Stimulated activated CD8-positive, alpha-beta memory T cell treated with anti-CD3 and anti-CD28 coated beads, Interleukin-4, amount 100 ng/mL, for 48 hours (primary cell): ENCODE data around the gene PWP2.
"Not testable (repeated sequence)": the region's sequence is repeated elsewhere in the genome, so short reads cannot be mapped to it uniquely, and the experiment has no call there.

Experiments used
- DNase-seq: peaks from one replicate; pipeline ENCODE4 v3.0.0-alpha.2; 2020

Gene PWP2

GRCh38 chr21:44139787-44140551, 32.8 kb downstream of the PWP2 start:
- DNase-seq = peak; percentile 16

GRCh38 chr21:44140552-44140932, 33.3 kb downstream of the PWP2 start:
- DNase-seq = not testable (repeated sequence)

GRCh38 chr21:44142470-44142869, 35.3 kb downstream of the PWP2 start:
- not testable (repeated sequence) for DNase-seq

DNA sequence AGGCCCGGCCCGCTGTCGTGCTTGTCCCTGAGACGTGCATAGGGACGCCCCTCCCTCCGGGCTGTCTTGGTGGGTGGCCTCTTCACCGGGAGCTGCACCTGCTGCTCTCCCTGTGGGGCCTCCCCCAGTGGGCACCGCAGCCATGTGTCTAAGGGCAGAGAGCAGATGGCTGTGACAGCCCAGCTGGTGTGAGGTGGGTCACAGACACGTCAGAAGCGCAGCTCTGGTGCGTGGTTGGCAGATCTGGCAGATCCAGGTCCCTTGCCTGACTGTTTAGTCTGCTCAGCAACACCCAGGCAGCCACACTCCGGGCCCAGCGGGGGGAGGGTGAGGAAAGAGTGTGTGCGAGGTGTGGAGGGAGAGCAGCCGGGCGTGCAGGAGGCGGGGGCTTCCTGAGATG, 36.2 kb downstream of the PWP2 start:
- DNase-seq = not testable (repeated sequence)

- DNase-seq = not testable (repeated sequence)
Observed at GRCh38 chr21:44143996-44144395, 36.8 kb downstream of the PWP2 start.

- not testable (repeated sequence) for DNase-seq
Observed at GRCh38 chr21:44144784-44145602, 37.8 kb downstream of the PWP2 start.

GRCh38 chr21:44145616-44146015, 38.4 kb downstream of the PWP2 start:
- DNase-seq = not testable (repeated sequence)

GRCh38 chr21:44147108-44147507, 39.9 kb downstream of the PWP2 start:
- DNase-seq = not testable (repeated sequence)

- DNase-seq = not testable (repeated sequence)
Observed at GRCh38 chr21:44150255-44150654, 43.1 kb downstream of the PWP2 start.

DNA sequence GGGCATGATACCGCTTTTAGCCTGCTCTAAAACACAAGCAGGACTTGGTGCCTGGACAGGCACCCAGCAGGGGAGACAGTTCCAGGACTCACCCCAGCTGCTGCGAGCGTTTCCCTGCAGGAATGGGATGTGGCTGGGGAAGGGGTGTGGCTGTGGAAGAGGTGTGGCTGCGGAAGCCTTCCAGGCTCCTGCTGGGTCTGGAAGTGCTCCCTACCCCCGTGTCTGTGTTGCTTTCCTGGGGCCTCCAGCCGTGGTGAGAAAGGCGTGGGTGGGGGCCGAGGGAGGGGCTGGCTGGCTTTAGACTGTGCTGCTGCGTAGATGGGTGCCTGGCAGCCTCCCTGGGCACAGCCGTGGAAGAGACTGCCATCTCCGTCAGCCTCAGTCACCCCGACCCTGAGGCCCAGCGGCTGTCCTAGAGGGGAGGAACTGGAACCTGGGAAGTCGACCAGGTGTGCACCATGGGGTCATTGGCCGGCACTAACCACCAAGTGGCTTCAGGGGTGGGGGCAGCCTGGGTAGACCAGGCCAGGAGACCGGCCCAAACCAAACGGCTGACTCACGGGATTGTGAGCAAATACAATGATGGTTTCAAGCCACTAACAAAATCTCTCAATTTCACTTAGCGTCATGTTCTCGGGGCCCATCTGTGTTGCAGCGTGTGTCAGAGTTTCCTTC, 46.2 kb downstream of the PWP2 start:
- not testable (repeated sequence) for DNase-seq

GRCh38 chr21:44153889-44154228, 46.7 kb downstream of the PWP2 start:
- DNase-seq = peak; percentile 65

- not testable (repeated sequence) for DNase-seq
Observed at GRCh38 chr21:44154816-44155230, 47.6 kb downstream of the PWP2 start.

DNA sequence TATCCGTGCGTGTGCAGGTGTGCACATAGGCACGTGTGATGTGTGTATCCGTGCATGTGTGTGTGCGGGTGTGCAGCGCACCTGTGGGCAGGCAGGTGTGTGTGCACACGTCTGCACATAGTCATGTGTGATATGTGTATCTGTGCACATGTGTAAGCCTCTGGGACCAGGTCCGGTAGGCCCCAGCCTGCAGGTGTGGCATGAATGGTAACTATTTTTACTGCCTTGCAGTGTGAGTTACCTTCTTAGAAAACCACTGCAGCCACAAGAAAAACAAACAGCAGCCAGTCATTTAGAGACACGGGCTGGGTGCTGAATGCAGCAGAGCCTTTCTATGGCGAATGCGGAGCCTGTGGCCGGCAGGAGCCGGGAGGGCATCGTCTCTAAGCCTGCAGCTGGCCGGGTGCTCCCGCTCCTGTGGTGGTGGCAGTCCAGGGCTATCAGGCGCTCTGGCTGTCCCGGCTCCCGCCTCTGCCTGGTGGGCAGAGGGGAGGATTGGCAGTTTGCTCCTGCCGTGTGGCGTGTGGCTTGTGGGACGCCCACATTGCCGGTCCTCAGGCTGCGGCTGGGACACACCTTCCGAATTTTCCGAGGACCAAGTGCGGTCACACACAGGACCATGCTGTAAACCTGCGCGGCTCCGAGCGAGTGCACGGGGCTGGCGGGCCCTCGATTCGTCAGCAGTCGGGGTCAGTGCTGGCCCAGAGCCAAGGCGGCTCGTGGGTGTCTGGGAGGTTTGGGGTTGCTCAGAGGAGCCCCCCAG, 48.2 kb downstream of the PWP2 start:
- not testable (repeated sequence) for DNase-seq

- DNase-seq = not testable (repeated sequence)
Observed at GRCh38 chr21:44155994-44156380, 48.8 kb downstream of the PWP2 start.

- DNase-seq = not testable (repeated sequence)
Observed at GRCh38 chr21:44157439-44158081, 50.4 kb downstream of the PWP2 start.

DNA sequence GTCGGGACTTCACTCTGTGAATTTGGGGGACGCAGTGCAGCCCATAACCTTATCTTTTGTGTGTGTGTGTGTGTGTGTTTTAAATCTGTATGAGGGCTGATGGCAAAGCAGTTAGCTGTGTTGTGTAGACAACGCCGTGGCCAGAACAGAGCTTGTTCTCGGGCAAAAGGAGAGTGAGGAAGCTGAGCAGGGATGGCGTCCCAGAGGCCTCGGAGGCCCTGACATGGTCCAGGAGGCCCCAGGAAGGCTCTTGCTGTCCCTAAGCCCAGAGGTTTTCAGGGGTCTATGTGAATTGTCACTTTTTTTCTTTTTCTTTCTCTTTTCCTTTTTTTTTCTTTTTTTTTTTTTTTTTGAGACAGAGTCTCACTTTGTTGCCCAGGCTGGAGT, 50.9 kb downstream of the PWP2 start:
- not testable (repeated sequence) for DNase-seq

GRCh38 chr21:44159349-44160297, 52.4 kb downstream of the PWP2 start:
- DNase-seq = peak; percentile 23

DNA sequence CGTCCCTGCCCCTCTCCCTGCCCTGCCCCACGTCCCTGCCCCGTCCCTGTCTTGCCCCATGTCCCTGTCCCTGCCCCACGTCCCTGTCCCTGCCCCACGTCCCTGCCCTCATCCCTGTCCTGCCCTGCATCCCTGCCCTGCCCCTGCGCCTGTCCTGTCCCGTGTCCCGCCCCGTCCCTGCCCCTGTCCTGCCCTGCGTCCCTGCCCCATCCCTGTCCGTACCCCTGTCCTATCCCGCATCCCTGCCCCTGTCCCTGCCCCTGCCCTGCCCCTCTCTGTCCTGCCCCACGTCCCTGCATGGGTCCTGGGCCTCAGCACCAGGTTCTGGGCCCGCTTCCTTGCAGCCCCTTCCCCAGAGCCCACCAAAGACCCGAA, 53.1 kb downstream of the PWP2 start:
- DNase-seq = not testable (repeated sequence)

DNA sequence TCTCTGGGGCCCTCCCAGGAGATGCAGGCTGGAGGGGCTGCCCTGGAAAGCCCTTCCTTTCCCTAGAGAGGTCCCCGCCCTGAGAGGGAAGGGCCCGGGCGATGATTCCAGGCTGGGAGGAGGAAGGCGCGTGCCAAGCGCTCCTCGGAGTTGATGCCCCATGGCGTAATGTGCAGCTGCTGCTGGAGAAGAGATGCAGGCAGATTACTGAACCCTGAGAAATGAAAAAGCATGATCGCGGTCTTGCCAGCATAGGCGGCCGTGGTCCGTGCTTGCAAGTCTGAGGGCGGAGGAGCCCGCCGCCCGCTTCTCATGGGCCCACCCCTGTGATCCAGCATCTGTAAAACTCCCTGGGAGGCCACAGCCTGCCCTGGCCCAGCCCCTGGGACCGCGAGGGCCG, 53.6 kb downstream of the PWP2 start:
- DNase-seq = not testable (repeated sequence)

DNA sequence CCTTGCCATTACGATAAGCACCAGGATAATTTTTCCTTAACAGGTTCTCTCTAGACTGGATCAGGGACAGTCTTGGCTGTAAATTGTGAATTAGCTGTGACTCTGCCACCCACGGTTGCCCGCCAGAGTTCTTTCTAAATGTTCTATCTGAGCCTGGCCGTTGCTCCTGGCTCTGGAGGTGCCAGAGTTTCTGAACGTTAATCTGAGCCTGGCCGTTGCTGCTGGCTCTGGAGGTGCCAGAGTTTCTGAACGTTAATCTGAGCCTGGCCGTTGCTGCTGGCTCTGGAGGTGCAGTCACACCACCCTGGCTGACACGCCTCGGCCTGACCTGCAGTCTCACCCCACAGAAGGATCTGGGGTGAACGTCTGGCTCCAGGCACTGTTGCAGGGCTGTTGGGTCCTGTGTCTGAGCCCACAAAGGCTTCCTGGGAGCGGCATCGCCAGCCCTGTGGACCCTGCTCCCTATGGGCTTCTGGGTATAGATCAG, 56.0 kb downstream of the PWP2 start:
- not testable (repeated sequence) for DNase-seq

DNA sequence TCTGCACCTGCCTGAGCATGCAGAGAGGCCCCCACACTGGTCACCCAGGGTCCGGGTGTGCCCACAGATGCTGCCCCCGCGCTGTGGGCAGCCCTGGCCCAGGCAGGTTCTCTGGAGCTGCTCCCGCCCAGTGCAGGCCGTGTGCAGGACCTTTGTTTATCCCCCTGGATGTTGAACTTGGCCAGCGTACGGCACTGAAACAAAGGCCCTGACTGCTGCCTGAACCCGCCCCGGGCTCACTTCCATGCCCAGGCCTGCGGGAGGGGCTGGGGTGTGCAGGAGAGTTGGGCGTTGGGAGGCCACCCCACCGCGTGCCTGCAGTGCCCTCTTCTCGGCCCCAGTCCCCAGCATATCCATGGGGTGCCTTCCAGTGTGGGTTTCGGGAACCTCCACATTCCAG, 58.7 kb downstream of the PWP2 start:
- DNase-seq = not testable (repeated sequence)
